Measurements from ENCODE around the gene EEFSEC.

EEFSEC gene

DNA sequence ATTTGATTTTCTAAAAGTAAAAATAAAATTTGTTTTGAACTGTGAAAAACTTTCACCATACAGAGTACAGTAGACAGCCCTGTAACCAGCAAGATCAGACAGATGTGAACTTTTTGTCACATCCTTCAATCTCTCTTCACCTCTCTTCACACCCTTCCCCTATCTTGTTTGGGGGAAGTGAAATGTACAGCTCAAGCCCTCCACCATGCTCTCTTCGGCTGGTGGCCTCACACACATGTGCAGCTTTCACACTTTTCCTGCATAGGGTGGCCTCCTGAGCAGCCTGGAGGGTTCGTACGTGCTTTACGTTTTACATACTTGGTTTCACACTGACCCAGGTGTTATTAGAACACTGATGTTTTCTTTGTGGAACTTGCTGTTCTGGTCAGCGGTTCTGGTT is 227.0 kb downstream of the EEFSEC start:
- no peak for TF ChIP-seq ZFX (IDR thresholded peaks at IDR 0.05)
- TF ChIP-seq, protein P1, sequence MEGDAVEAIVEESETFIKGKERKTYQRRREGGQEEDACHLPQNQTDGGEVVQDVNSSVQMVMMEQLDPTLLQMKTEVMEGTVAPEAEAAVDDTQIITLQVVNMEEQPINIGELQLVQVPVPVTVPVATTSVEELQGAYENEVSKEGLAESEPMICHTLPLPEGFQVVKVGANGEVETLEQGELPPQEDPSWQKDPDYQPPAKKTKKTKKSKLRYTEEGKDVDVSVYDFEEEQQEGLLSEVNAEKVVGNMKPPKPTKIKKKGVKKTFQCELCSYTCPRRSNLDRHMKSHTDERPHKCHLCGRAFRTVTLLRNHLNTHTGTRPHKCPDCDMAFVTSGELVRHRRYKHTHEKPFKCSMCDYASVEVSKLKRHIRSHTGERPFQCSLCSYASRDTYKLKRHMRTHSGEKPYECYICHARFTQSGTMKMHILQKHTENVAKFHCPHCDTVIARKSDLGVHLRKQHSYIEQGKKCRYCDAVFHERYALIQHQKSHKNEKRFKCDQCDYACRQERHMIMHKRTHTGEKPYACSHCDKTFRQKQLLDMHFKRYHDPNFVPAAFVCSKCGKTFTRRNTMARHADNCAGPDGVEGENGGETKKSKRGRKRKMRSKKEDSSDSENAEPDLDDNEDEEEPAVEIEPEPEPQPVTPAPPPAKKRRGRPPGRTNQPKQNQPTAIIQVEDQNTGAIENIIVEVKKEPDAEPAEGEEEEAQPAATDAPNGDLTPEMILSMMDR (conservative IDR thresholded peaks at IDR 0.05), result no peak

DNA sequence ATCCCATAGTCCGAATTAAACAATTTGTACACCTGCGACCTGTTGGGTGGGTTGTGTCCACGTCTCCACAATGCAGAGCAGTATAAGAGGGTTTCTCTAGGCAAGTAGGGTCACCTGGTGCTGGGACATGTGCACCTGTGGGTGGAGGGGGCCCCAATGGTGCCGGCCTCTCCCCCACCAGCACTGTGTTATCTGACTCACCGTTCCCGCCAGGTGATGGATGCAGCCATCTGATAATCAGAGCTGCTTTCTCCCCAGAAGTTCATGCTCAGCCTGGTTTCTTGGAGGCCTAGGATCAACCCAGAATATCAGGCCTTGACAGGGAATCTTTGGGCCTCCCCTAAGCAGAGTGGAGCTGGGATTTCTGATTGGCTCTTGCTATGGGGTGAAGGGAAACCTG is 227.4 kb downstream of the EEFSEC start:
- TF ChIP-seq, protein P1 (conservative IDR thresholded peaks at IDR 0.05), result no peak
- TF ChIP-seq ZFX (IDR thresholded peaks at IDR 0.05), result no peak
- H3K27ac ChIP-seq, result peak overlapping the region; percentile 99

More for the DNA sequence above, 227.0 kb downstream of the EEFSEC start:
- H3K27ac ChIP-seq, result peak overlapping the region; percentile 99

DNA sequence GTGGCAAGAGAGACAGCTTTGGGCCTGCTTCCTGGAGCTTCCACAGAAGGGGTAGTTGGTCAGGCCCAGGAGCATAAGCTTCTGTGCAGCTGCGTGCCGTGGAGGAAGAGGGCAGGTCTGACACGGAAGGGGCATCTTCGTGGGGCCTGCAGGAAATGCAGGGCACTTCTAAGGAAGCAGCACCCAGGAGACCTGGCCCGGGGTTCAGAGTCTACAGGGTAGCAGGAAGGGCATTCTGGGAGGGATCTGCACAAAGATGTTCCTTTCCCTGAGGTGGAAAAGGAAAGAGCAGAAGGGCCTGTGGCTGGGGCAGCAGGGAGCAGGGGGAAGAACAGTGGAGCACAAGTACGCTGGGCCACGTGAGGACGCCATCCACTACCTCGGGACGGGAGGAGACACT is 228.3 kb downstream of the EEFSEC start:
- peak overlapping the region; percentile 99 for H3K27ac ChIP-seq
- no peak for TF ChIP-seq ZFX (IDR thresholded peaks at IDR 0.05)

DNA sequence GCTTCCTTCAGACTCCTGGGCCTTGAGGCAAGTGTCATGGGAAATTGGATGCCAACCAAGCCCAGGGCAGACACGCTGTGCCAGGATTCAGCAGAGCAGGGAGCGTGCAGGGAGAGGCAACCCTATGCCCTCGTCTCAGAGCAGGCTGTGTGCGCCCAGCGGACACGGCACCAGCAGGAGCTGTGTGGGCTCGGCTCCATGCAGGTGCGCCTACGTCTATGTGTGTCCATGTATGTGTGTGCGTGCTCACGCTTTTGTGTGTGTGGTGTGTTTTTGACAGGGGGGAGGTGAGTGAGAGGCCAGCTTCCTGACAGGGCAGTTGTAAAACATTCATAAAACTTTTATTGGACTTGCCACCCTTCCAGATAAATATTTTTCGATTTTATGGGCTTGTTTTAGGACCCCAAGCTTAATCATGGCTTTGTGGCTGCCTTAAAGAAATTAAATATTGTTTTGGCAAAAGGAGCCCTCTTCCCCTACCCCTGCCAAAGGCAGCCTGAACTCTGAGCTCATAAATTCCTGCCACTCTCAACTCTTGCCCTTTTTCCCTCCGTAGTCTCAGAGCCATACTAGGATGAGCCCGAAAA is 229.0 kb downstream of the EEFSEC start:
- H3K27ac ChIP-seq, result peak overlapping the region; percentile 99
- TF ChIP-seq ZFX (IDR thresholded peaks at IDR 0.05), result no peak; the same call in 1 of the 2 replicates
- TF ChIP-seq, protein P1 (conservative IDR thresholded peaks at IDR 0.05), result no peak

DNA sequence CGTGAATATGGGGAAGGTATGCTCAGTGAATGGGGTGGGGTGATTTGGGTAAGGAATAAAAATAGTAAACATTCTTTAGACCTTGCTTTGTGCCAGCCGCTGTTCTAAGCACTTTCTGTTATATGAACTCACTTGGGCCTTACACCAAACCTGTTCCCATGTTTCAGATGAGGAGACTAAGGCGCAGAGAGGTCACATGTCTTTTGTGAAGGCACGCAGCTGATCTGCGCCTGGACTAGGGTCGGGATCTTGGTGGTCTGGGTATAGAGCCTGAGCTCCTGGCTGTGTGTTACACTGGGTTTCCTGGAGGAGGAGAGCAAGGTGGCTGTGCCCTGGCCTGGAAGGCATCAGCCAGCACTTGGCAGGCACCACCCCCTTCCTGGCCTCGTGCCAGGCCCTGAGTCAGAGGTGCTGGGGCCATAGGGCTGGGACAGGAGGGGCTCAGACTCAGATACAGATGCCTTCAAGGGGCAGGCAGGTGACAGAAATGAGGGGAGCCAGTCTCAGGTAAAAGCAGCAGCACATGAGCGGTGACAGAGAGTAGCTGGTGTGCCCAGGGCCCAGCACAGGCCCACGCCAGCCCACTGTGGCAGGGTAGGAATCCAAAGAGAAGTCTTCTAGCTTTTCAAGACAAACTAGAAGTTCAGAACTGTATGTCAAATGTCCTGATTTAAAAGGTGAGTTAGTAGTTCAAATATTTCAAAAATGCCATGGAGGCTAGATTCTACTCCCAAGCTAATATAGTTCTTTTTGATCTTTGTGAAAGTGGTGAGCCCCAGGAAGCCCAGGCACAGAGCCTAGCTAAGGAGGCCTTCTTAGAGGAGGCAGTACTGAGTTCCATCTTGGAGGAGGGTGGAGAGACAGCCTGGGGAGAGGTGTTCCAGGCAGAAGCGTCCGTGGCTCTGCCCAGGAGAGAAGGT is 230.3 kb downstream of the EEFSEC start:
- H3K27ac ChIP-seq, result peak overlapping the region; percentile 99

DNA sequence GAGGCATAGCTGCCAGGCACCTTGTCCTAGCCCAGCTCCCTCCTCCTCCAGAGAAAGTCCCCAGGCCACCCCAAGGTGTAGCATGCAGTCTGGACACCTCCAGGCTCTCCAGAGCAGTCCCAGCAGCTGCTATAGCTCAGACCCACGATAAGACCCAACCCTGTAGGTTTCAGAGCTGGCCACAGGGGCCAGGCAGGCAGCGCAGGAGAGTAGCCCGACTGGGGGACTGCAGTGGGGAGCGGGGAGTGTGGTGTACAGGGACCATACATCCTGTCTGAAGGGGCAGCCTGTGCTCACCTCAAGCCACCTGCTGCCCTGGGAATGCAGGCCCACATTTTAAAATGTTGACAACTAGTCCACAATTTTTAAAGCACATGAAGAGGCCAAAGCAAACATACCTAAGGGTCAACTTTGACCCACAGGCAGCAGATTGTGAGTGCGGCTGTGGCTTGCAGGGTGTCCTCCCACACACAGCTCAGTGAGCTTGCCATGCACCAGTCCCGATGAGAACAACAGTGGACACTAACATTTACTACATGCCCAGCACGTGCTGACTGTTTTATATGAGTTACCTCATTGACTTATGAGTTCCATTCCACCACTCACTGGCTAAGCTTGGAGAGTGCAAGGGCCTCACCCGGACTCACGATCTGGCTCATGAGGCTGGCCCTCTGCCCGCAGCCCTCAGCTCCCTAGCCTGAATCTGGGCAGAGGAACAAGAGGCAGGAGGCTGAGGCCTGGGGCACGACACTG is 232.0 kb downstream of the EEFSEC start:
- H3K27ac ChIP-seq, result peak overlapping the region; percentile 99

More for the DNA sequence above, 230.3 kb downstream of the EEFSEC start:
- peak; percentile 22; the same call in 1 of the 2 replicates for TF ChIP-seq ZFX (IDR thresholded peaks at IDR 0.05)
- TF ChIP-seq, protein P1 (conservative IDR thresholded peaks at IDR 0.05), result no peak

DNA sequence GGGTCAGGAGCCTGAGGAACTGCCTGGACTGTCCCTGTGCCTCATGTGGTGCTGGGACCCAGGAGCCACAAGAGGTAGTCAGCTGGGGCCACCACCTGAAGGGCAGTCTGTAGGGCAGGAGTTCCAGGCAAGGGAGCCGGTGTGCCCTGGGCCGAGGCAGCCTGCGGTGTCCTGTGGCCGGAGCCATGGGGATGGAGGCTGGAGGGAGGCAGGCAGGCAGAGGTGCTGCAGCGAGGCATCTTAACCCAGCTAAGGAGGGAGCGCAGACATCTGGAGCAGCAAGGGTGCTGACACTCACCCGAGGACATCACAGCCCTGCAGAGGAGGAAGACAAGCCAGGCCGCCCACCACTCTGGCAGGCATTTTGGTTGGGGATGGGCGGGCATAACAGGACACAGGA is 235.7 kb downstream of the EEFSEC start:
- H3K27ac ChIP-seq, result peak overlapping the region; percentile 99; the same call in 1 of the 2 replicates

More for the DNA sequence above, 232.0 kb downstream of the EEFSEC start:
- TF ChIP-seq ZFX (IDR thresholded peaks at IDR 0.05), result peak; percentile 34; the same call in 1 of the 2 replicates
- TF ChIP-seq, protein P1 (conservative IDR thresholded peaks at IDR 0.05), result no peak

More for the DNA sequence above, 235.7 kb downstream of the EEFSEC start:
- no peak for TF ChIP-seq ZFX (IDR thresholded peaks at IDR 0.05)
- TF ChIP-seq, protein P1 (conservative IDR thresholded peaks at IDR 0.05), result no peak
